ENCODE results near the gene DRC1.
A peak's percentile ranks its signal among the peaks of the same experiment; 100 is the strongest.
"Not testable (repeated sequence)": the region's sequence is repeated elsewhere in the genome, so short reads cannot be mapped to it uniquely, and the experiment has no call there.

DRC1 gene

GRCh38 chr2:26401739-26402541 is at the start of gene DRC1:
Gene DRC1 (plus strand): TSS chr2:26401920. CDS start chr2:26401990, 70 bp downstream.
- peak; percentile 43 for DNase-seq

- DNase-seq = no peak
These were observed 48.8 kb upstream of the DRC1 start for GRCh38 chr2:26352892-26353291.

- DNase-seq = not testable (repeated sequence)
These were observed 47.3 kb upstream of the DRC1 start for GRCh38 chr2:26354469-26354868.

GRCh38 chr2:26355038-26355995 is 46.4 kb upstream of the DRC1 start:
- DNase-seq = no peak

- no peak for DNase-seq
These were observed 45.6 kb upstream of the DRC1 start for GRCh38 chr2:26356111-26356510.

GRCh38 chr2:26356771-26357170 is 44.9 kb upstream of the DRC1 start:
- no peak for DNase-seq

- no peak for DNase-seq
These were observed 41.7 kb upstream of the DRC1 start for GRCh38 chr2:26359886-26360473.

GRCh38 chr2:26363323-26363722 is 38.4 kb upstream of the DRC1 start:
- no peak for DNase-seq

GRCh38 chr2:26363958-26364357 is 37.8 kb upstream of the DRC1 start:
- no peak for DNase-seq

GRCh38 chr2:26364669-26365068 is 37.1 kb upstream of the DRC1 start:
- DNase-seq = no peak

- no peak for DNase-seq
These were observed 34.8 kb upstream of the DRC1 start for GRCh38 chr2:26366957-26367356.

- DNase-seq = not testable (repeated sequence)
These were observed 32.1 kb upstream of the DRC1 start for GRCh38 chr2:26369664-26370063.

- DNase-seq = not testable (repeated sequence)
These were observed 30.8 kb upstream of the DRC1 start for GRCh38 chr2:26370909-26371308.

- no peak for DNase-seq
These were observed 24.9 kb upstream of the DRC1 start for GRCh38 chr2:26376799-26377198.

- DNase-seq = no peak
These were observed 21.4 kb upstream of the DRC1 start for GRCh38 chr2:26380281-26380680.

- DNase-seq = no peak
These were observed 19.2 kb upstream of the DRC1 start for GRCh38 chr2:26382564-26382963.

- no peak for DNase-seq
These were observed 17.5 kb upstream of the DRC1 start for GRCh38 chr2:26384183-26384582.

GRCh38 chr2:26384597-26384996 is 17.1 kb upstream of the DRC1 start:
- no peak for DNase-seq

- no peak for DNase-seq
These were observed 14.5 kb upstream of the DRC1 start for GRCh38 chr2:26387189-26387588.

GRCh38 chr2:26394694-26395093 is 7.0 kb upstream of the DRC1 start:
- DNase-seq = no peak

- DNase-seq = no peak
These were observed 6.3 kb upstream of the DRC1 start for GRCh38 chr2:26395394-26395793.

GRCh38 chr2:26396734-26397298 is 4.9 kb upstream of the DRC1 start:
- DNase-seq = no peak

GRCh38 chr2:26399771-26400376 is 1.8 kb upstream of the DRC1 start:
- no peak for DNase-seq

Data from NCI-H2107 (cell line).